Central memory CD4-positive, alpha-beta T cell (primary cell): ENCODE results near the gene ART4.

Experiments
- DNase-seq: peaks from one replicate; pipeline ENCODE4 v3.0.0; 2022

Gene ART4

GRCh38 chr12:14810167-14810952 is 33.0 kb downstream of the ART4 start:
- DNase-seq: no peak

DNA sequence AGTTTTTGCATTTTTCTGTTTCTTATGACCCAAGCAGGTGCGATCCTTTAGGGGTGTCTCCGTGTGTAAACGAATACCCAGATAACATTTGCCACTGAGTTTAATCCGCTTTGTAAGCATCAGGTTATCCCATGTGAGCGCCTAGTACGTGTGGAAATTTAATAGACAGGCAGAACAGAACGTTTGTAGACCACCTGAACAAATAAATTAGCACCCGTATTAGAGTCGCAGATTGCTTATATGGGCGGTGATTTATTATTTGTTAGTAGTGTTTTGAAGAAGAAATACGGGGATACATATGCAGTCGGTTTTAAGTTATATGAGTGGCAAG is 39.5 kb downstream of the ART4 start:
- DNase-seq: no peak

- peak; percentile 92 for DNase-seq
Observed at GRCh38 chr12:14803011-14803829, 40.1 kb downstream of the ART4 start, which contains the start of the genes C12orf60 and WBP11. Gene C12orf60, plus strand, starts transcription at chr12:14803670. Its CDS starts 19,266 bp downstream, at chr12:14822936. Gene WBP11, minus strand, starts transcription at chr12:14803478. Its CDS starts 2,095 bp downstream, at chr12:14801383.

GRCh38 chr12:14802721-14803010 is 40.7 kb downstream of the ART4 start:
- DNase-seq: no peak

DNA sequence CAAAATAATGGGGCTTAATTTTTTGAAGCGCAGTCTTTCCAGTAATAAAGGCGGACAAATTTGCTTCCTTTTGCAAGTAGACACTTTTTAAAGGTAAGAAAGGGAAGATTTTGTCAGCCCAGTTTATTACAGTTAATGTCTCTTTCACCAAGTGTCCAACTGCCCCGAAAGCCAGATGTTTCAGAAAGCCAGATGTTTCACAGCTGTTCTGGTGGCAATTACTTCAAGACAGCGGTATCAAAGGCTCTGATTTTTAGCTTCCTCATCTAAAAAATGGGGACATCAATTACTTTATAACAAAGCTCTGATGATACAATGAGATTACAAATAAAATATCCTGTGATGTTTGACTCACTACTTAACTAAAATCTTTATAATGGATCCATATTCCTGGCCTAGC is 41.1 kb downstream of the ART4 start:
- no peak for DNase-seq

- DNase-seq: no peak
Observed at GRCh38 chr12:14795028-14795448, 48.3 kb downstream of the ART4 start.

DNA sequence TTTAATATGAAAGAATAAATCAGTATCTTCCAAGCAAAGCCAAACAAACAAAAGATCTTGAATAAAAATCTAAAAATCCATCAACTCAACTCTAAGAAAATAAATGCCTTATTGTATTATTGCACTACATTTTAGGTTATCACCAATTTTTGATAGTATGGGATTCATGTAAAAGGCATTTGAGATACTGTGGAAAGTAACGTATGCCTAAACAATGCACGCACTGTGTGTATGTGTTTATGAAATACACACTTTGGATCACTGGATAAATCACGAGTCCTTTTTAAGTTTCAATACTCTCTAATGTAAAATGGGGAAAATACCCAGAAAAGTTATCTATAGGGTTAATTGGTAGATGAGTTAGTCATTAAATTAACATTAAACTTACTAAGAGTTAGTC is 57.8 kb downstream of the ART4 start:
- DNase-seq: no peak

GRCh38 chr12:14784471-14784870 is 58.9 kb downstream of the ART4 start:
- no peak for DNase-seq

GRCh38 chr12:14782756-14783155 is 60.6 kb downstream of the ART4 start:
- DNase-seq: no peak

DNA sequence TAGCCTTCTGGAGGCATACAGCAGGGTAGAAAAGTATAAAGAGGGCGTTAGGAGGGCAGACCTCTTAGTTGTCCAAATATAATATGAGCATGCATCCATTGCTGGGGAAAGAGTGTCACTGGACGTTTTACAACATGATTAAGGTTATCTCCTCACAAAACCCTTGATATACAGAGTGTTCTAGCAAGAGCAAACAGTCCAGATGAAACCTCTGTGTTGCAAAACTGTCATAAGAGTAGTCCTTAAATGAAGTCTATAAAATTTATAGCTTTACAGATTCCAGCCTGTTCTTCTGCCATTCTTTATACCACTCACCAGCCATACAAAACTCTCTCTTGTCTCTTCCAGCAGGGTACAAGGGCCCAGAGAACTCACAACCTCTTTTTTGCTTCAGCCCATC is 61.8 kb downstream of the ART4 start:
- DNase-seq: no peak

DNA sequence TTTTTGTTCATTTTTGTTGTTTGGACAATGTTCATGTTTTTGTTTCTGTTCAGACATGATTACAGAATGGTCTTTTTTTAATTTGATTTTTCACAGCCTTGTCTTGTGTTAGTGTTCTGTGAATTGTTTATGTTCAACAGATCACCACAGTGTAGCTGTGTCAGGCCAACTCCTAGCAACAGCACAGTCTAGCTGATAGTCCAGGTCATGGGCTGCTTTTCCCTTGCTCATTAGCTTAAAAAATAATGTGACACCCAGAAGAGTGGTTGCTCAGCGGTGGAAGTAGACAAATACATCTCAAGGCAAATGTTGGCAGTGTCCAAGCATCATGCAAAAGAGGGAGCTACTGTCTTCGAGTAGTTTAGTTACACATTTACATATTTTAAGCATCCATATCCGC is 62.5 kb downstream of the ART4 start:
- DNase-seq: no peak

- DNase-seq: no peak
Observed at GRCh38 chr12:14779834-14780233, 63.5 kb downstream of the ART4 start.

DNA sequence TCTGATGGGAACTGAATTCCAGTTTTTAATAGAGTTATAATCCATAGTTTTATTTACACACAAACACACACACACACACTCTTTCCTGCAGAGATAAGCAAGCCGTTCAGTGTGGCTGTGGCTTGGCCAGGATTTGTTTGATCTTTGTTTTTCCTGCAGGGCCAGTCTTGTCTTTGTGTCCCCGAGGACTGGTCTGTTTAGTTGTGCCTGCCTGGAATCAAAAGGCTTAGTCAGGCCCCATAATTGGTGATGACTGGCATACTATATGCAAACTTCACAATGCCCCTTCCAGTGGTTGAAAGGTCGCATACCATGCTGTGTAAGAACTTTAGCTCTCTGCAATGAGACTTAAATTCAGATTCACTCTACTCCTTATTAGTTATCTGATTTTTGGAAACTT is 66.1 kb downstream of the ART4 start:
- no peak for DNase-seq

- DNase-seq: no peak
Observed at GRCh38 chr12:14776236-14776961, 66.9 kb downstream of the ART4 start.

DNA sequence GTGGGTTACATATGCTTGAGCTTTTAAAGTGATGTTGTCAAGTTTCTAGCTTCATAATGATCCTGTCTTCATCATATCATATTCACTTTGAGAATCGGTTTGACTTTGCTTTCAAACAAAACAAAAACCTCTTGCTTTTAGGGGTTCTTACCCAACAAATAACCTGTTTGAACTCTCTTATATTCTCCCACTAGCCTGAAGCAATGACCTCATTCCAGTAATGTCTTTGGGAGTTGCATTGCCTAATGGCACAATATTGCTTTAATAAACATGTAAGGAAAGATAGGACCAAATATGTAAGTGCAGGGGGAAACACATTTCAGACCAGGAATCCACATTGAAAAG is 67.7 kb downstream of the ART4 start:
- no peak for DNase-seq
